ENCODE results near the gene MPP2.
A peak's percentile ranks its signal among the peaks of the same experiment; 100 is the strongest.

MPP2 gene

GRCh38 chr17:43920500-43921095, 13.3 kb upstream of the MPP2 start (continued):
- no peak for TF ChIP-seq REST (tag by site-specific recombination; IDR thresholded peaks at IDR 0.05)
- TF ChIP-seq ZNF623 (tag by site-specific recombination; IDR thresholded peaks at IDR 0.05), result no peak
- no peak for TF ChIP-seq ZBTB44 (tag by site-specific recombination; IDR thresholded peaks at IDR 0.05)
- no peak for TF ChIP-seq ZNF704 (tag by site-specific recombination; IDR thresholded peaks at IDR 0.05)
- TF ChIP-seq ZNF174 (tag by site-specific recombination; IDR thresholded peaks at IDR 0.05), result no peak
- TF ChIP-seq SETDB1 (IDR thresholded peaks at IDR 0.05; ENCODE audit: insufficient read length, low read length), result no peak
- no peak for TF ChIP-seq ZNF155 (tag by site-specific recombination; IDR thresholded peaks at IDR 0.05)
- TF ChIP-seq ZNF341 (tag by site-specific recombination; IDR thresholded peaks at IDR 0.05; ENCODE audit: low read depth), result peak; percentile 60; the same call in 1 of the 2 replicates
- no peak for TF ChIP-seq ZFP3 (tag by site-specific recombination; IDR thresholded peaks at IDR 0.05; ENCODE audit: low read depth)
- no peak for TF ChIP-seq ZNF423 (tag by site-specific recombination; IDR thresholded peaks at IDR 0.05)

GRCh38 chr17:43918026-43918389, 10.7 kb upstream of the MPP2 start:
- no peaks in the 10 kb centered on the region for H3K4me1 ChIP-seq (ENCODE audit: control insufficient read depth, insufficient read depth, low read length)
- ChIA-PET POLR2A (no interaction called here), CTCF (interaction anchor here (0.6 to 2.7 kb wide), 2 partner anchors 9 to 23 kb away, joined by 6 to 7 read pairs; no protein-coding TSS in a partner anchor)
- H3K27ac ChIP-seq (ENCODE audit: extremely low read depth, low read depth, low read length), result no peak overlapping the region
- no peak overlapping the region for H3K4me3 ChIP-seq (ENCODE audit: low read depth, low read length)
- no peaks in the 10 kb centered on the region for H3K36me3 ChIP-seq (ENCODE audit: control insufficient read depth in 2 of 2, insufficient read depth in 1 of 2, low read length in 2 of 2)
- no peak for TF ChIP-seq ZNF830 (tag by site-specific recombination; IDR thresholded peaks at IDR 0.05; ENCODE audit: low read depth)
- TF ChIP-seq GFI1B (tag by site-specific recombination; IDR thresholded peaks at IDR 0.05), result no peak
- no peak for TF ChIP-seq ZFP69B (tag by site-specific recombination; IDR thresholded peaks at IDR 0.05)
- no peak for TF ChIP-seq SP7 (tag by site-specific recombination; IDR thresholded peaks at IDR 0.05)
- TF ChIP-seq ZNF146 (tag by site-specific recombination; IDR thresholded peaks at IDR 0.05), result no peak
- no peaks in the 10 kb centered on the region for H3K9me3 ChIP-seq (ENCODE audit: control insufficient read depth, insufficient read depth, low read depth, low read length)

- Histone ChIP-seq H3K36me3 (ENCODE audit: control insufficient read depth in 2 of 2, insufficient read depth in 1 of 2, low read length in 2 of 2) (no peaks in the 10 kb centered on the region), H3K27ac (ENCODE audit: extremely low read depth, low read depth, low read length) (no peak overlapping the region), H3K9me3 (ENCODE audit: control insufficient read depth, insufficient read depth, low read depth, low read length) (no peaks in the 10 kb centered on the region), H3K4me3 (ENCODE audit: low read depth, low read length) (no peak overlapping the region), H3K4me1 (ENCODE audit: control insufficient read depth, insufficient read depth, low read length) (no peaks in the 10 kb centered on the region)
- ChIA-PET POLR2A (no interaction called here), CTCF (interaction anchor here (2.7 kb wide), 1 partner anchor 9 kb away, joined by 6 read pairs; no protein-coding TSS in a partner anchor)
- TF ChIP-seq KLF17 (tag by site-specific recombination; IDR thresholded peaks at IDR 0.05) (no peak), OSR2 (tag by site-specific recombination; IDR thresholded peaks at IDR 0.05) (no peak), ZNF311 (tag by site-specific recombination; IDR thresholded peaks at IDR 0.05; ENCODE audit: borderline replicate concordance) (no peak), SCRT2 (tag by site-specific recombination; IDR thresholded peaks at IDR 0.05) (0 out of 2 replicates have a peak, but pooled peaks have one; percentile 13), HOXD13 (CRISPR knock-in tag; IDR thresholded peaks at IDR 0.05; ENCODE audit: borderline replicate concordance) (no peak)
These were observed 10.2 kb upstream of the MPP2 start for GRCh38 chr17:43917348-43918025.
